Measurements from ENCODE around the gene MEFV. TPM values are rescaled to one million over a fixed set of nuclear protein-coding genes. Genes with fewer than 3 reads are reported as not detected.

Gene MEFV
- polyA plus RNA-seq, result under 1 TPM in 2 of 4 donors, not detected in 2; 0.49 to 0.58 TPM
- long read RNA-seq, donor 1, result 0 reads
- long read RNA-seq, donor 2, result 0 reads
- long read RNA-seq, donor 3, partial matches to known transcripts, result 42 of 42 reads
- long read RNA-seq, donor 3, other reads (novel, unspliced or antisense), result 0 of 42 reads
- long read RNA-seq, donor 4, result 0 reads
- long read RNA-seq, donor 5, result 0 reads
- long read RNA-seq, donor 6, result 0 reads
- long read RNA-seq, donor 7, result 0 reads
- long read RNA-seq, donor 8, result 0 reads
- long read RNA-seq, donor 9, result 0 reads
- long read RNA-seq, donor 10, result 0 reads

GRCh38 chr16:3256146-3256865 is at the start of gene MEFV:
Gene MEFV, minus strand, starts transcription at chr16:3256633. Its CDS starts 46 bp downstream, at chr16:3256587.
- no peaks in the 10 kb centered on the region for H3K9me3 ChIP-seq (ENCODE audit: control insufficient read depth in 2 of 2, insufficient read depth in 1 of 2, low read depth in 1 of 2, low read length in 1 of 2)
- no peaks in the 10 kb centered on the region for H3K4me1 ChIP-seq (ENCODE audit: control insufficient read depth in 3 of 3, insufficient read depth in 2 of 3, low read depth in 1 of 3, low read length in 2 of 3)
- H3K27me3 ChIP-seq (ENCODE audit: control insufficient read depth in 3 of 3, insufficient read depth in 3 of 3, low read length in 3 of 3), result peaks cover 0 to 10% (median 0%) of the 10 kb centered on the region in 3 donors
- no peak within 1 kb of the TSS for H3K4me3 ChIP-seq (ENCODE audit: low read depth in 1 of 3, low read length in 3 of 3)
- H3K36me3 ChIP-seq (ENCODE audit: control insufficient read depth in 3 of 3, insufficient read depth in 2 of 3, low read depth in 1 of 3, low read length in 3 of 3), result no peaks in the 10 kb centered on the region
- DNase-seq (no peak), FAIRE-seq (no peak)
- WGBS, 3 donors, result 75 to 80% (median 79%) methylated on average over 14 of the region's 14 CpGs
- no peak within 1 kb of the TSS for H3K27ac ChIP-seq (ENCODE audit: low read depth in 1 of 3, low read length in 2 of 3)

- Histone ChIP-seq H3K27ac (ENCODE audit: low read depth in 1 of 3, low read length in 2 of 3) (peak overlapping the region in 2 of 3 donors; percentile 96), H3K27me3 (ENCODE audit: control insufficient read depth in 3 of 3, insufficient read depth in 3 of 3, low read length in 3 of 3) (no peaks in the 10 kb centered on the region), H3K9me3 (ENCODE audit: control insufficient read depth in 2 of 2, insufficient read depth in 1 of 2, low read depth in 1 of 2, low read length in 1 of 2) (peaks cover 5 to 73% of the 10 kb centered on the region in 2 donors), H3K4me3 (ENCODE audit: low read depth in 1 of 3, low read length in 3 of 3) (peak overlapping the region; percentile 62 to 89 (median 80)), H3K36me3 (ENCODE audit: control insufficient read depth in 3 of 3, insufficient read depth in 2 of 3, low read depth in 1 of 3, low read length in 3 of 3) (peaks cover 0 to 30% (median 13%) of the 10 kb centered on the region in 3 donors), H3K4me1 (ENCODE audit: control insufficient read depth in 3 of 3, insufficient read depth in 2 of 3, low read depth in 1 of 3, low read length in 2 of 3) (peaks cover 0 to 5% (median 0%) of the 10 kb centered on the region in 3 donors)
- FAIRE-seq, result no peak
- WGBS, 3 donors, result 62 to 73% (median 70%) methylated on average over 11 of the region's 11 CpGs
- DNase-seq, result no peak
Observed at GRCh38 chr16:3306078-3306477, 49.6 kb upstream of the MEFV start.

GRCh38 chr16:3305109-3306068 is 49.0 kb upstream of the MEFV start, which contains the start of the genes TIGD7 and ZNF75A:
Gene TIGD7, minus strand, starts transcription at chr16:3305430. Its CDS starts 4,816 bp downstream, at chr16:3300614.
Gene ZNF75A, plus strand, starts transcription at chr16:3305497. Its CDS starts 2,932 bp downstream, at chr16:3308429.
- Histone ChIP-seq H3K36me3 (ENCODE audit: control insufficient read depth in 3 of 3, insufficient read depth in 2 of 3, low read depth in 1 of 3, low read length in 3 of 3) (peaks cover 0 to 30% (median 13%) of the 10 kb centered on the region in 3 donors), H3K27me3 (ENCODE audit: control insufficient read depth in 3 of 3, insufficient read depth in 3 of 3, low read length in 3 of 3) (no peaks in the 10 kb centered on the region), H3K9me3 (ENCODE audit: control insufficient read depth in 2 of 2, insufficient read depth in 1 of 2, low read depth in 1 of 2, low read length in 1 of 2) (peaks cover 3 to 73% of the 10 kb centered on the region in 2 donors), H3K4me3 (ENCODE audit: low read depth in 1 of 3, low read length in 3 of 3) (peak within 1 kb of the TSS; percentile 62 to 89 (median 80)), H3K27ac (ENCODE audit: low read depth in 1 of 3, low read length in 2 of 3) (peak within 1 kb of the TSS; percentile 74 to 96 (median 96)), H3K4me1 (ENCODE audit: control insufficient read depth in 3 of 3, insufficient read depth in 2 of 3, low read depth in 1 of 3, low read length in 2 of 3) (peaks cover 0 to 5% (median 0%) of the 10 kb centered on the region in 3 donors)
- WGBS, 3 donors, result 2 to 5% (median 4%) methylated on average over 74 to 103 of the region's 103 CpGs
- FAIRE-seq (no peak), DNase-seq (peak; percentile 90 to 98)

DNA sequence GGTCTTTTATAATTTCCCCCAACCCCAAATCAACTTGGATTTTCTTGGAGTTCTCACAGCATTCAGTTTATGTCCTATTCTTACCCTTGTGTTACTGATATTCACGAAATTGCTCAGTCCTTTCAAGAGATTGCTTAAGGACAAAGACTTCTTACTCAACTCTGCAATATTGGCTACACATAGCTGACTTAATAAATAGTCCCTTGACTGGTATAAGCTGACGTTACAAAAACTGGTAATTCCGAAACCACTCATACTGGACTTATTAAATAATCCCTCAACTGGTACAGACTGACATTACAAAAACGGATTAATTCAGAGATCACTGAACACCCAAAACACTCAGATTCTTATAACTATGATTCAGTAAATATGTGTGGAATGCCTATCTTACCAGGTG is 47.9 kb upstream of the MEFV start:
- 75 to 83% (median 80%) methylated on average over 4 of the region's 4 CpGs for WGBS, 3 donors
- Histone ChIP-seq H3K27ac (ENCODE audit: low read depth in 1 of 3, low read length in 2 of 3) (no peak overlapping the region), H3K36me3 (ENCODE audit: control insufficient read depth in 3 of 3, insufficient read depth in 2 of 3, low read depth in 1 of 3, low read length in 3 of 3) (peaks cover 0 to 23% (median 13%) of the 10 kb centered on the region in 3 donors), H3K9me3 (ENCODE audit: control insufficient read depth in 2 of 2, insufficient read depth in 1 of 2, low read depth in 1 of 2, low read length in 1 of 2) (peaks cover 3 to 71% of the 10 kb centered on the region in 2 donors), H3K4me3 (ENCODE audit: low read depth in 1 of 3, low read length in 3 of 3) (peak overlapping the region in 2 of 3 donors; percentile 62 to 89), H3K27me3 (ENCODE audit: control insufficient read depth in 3 of 3, insufficient read depth in 3 of 3, low read length in 3 of 3) (no peaks in the 10 kb centered on the region), H3K4me1 (ENCODE audit: control insufficient read depth in 3 of 3, insufficient read depth in 2 of 3, low read depth in 1 of 3, low read length in 2 of 3) (peaks cover 0 to 5% (median 0%) of the 10 kb centered on the region in 3 donors)
- FAIRE-seq (no peak), DNase-seq (no peak)

GRCh38 chr16:3295783-3296182 is 39.4 kb upstream of the MEFV start:
- 74 to 89% (median 81%) methylated on average over 13 of the region's 13 CpGs for WGBS, 3 donors
- no peak for FAIRE-seq
- peaks cover 3 to 75% of the 10 kb centered on the region in 2 donors for H3K9me3 ChIP-seq (ENCODE audit: control insufficient read depth in 2 of 2, insufficient read depth in 1 of 2, low read depth in 1 of 2, low read length in 1 of 2)
- no peak for DNase-seq
- no peaks in the 10 kb centered on the region for H3K4me1 ChIP-seq (ENCODE audit: control insufficient read depth in 3 of 3, insufficient read depth in 2 of 3, low read depth in 1 of 3, low read length in 2 of 3)
- no peak overlapping the region for H3K27ac ChIP-seq (ENCODE audit: low read depth in 1 of 3, low read length in 2 of 3)
- no peaks in the 10 kb centered on the region for H3K27me3 ChIP-seq (ENCODE audit: control insufficient read depth in 3 of 3, insufficient read depth in 3 of 3, low read length in 3 of 3)
- H3K4me3 ChIP-seq (ENCODE audit: low read depth in 1 of 3, low read length in 3 of 3), result no peak overlapping the region
- peaks cover 14 to 29% (median 14%) of the 10 kb centered on the region in 3 donors for H3K36me3 ChIP-seq (ENCODE audit: control insufficient read depth in 3 of 3, insufficient read depth in 2 of 3, low read depth in 1 of 3, low read length in 3 of 3)

DNA sequence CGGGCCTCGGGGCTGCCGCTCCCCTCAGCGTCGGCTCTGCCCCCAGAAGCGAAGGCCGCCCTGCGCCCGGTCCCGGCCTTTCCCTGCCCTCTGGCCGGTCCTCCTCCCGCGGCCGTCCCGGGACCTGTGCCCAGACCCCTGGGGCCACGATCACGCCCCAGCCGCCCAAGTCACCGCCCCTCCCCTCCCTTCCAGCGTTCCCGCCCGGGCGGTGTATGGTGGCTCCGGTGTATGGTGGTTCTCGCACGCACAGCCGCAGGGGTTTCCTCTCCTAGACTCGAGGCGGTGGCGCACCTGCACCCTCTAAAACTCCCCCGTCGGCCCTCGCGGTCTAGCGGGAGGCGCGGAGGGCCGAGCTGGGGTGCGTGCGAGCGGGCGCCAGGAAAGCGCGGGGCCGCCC is 38.8 kb upstream of the MEFV start:
- H3K27me3 ChIP-seq (ENCODE audit: control insufficient read depth in 3 of 3, insufficient read depth in 3 of 3, low read length in 3 of 3), result no peaks in the 10 kb centered on the region
- no peak overlapping the region for H3K27ac ChIP-seq (ENCODE audit: low read depth in 1 of 3, low read length in 2 of 3)
- FAIRE-seq, result no peak
- 43 to 71% (median 64%) methylated on average over 36 to 45 of the region's 45 CpGs for WGBS, 3 donors
- DNase-seq, result no peak
- peaks cover 20 to 34% (median 20%) of the 10 kb centered on the region in 3 donors for H3K36me3 ChIP-seq (ENCODE audit: control insufficient read depth in 3 of 3, insufficient read depth in 2 of 3, low read depth in 1 of 3, low read length in 3 of 3)
- H3K4me3 ChIP-seq (ENCODE audit: low read depth in 1 of 3, low read length in 3 of 3), result no peak overlapping the region
- peaks cover 4 to 77% of the 10 kb centered on the region in 2 donors for H3K9me3 ChIP-seq (ENCODE audit: control insufficient read depth in 2 of 2, insufficient read depth in 1 of 2, low read depth in 1 of 2, low read length in 1 of 2)
- no peaks in the 10 kb centered on the region for H3K4me1 ChIP-seq (ENCODE audit: control insufficient read depth in 3 of 3, insufficient read depth in 2 of 3, low read depth in 1 of 3, low read length in 2 of 3)

DNA sequence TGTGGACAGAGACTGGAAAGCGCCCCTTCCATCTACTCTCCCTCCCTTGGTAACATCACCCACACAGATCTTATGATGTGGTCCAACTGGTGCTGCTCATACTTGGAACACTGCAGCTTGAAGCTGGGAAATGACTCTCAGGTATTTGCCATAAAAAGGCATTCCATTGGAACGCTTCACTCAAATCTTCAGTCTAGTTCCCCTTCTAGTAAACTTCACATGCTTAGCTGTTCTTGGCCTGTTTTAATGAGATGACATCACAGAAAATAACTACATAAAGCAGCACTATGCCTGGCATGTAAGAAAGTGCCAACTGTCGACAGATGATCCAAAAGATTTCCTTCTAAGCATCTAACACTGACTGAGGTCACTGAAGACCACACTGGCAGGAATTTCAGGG is 36.2 kb upstream of the MEFV start:
- peaks cover 32 to 54% (median 39%) of the 10 kb centered on the region in 3 donors for H3K36me3 ChIP-seq (ENCODE audit: control insufficient read depth in 3 of 3, insufficient read depth in 2 of 3, low read depth in 1 of 3, low read length in 3 of 3)
- 95 to 99% (median 98%) methylated on average over 3 of the region's 3 CpGs for WGBS, 3 donors
- no peak for DNase-seq
- no peaks in the 10 kb centered on the region for H3K4me1 ChIP-seq (ENCODE audit: control insufficient read depth in 3 of 3, insufficient read depth in 2 of 3, low read depth in 1 of 3, low read length in 2 of 3)
- no peaks in the 10 kb centered on the region for H3K27me3 ChIP-seq (ENCODE audit: control insufficient read depth in 3 of 3, insufficient read depth in 3 of 3, low read length in 3 of 3)
- no peak overlapping the region for H3K27ac ChIP-seq (ENCODE audit: low read depth in 1 of 3, low read length in 2 of 3)
- peaks cover 8 to 90% of the 10 kb centered on the region in 2 donors for H3K9me3 ChIP-seq (ENCODE audit: control insufficient read depth in 2 of 2, insufficient read depth in 1 of 2, low read depth in 1 of 2, low read length in 1 of 2)
- FAIRE-seq, result no peak
- no peak overlapping the region for H3K4me3 ChIP-seq (ENCODE audit: low read depth in 1 of 3, low read length in 3 of 3)
